ENCODE measurements around the gene SLFN14.
A peak's percentile ranks its signal among the peaks of the same experiment; 100 is the strongest.
"Not testable (repeated sequence)": the region's sequence is repeated elsewhere in the genome, so short reads cannot be mapped to it uniquely, and the experiment has no call there.

The SLFN14 gene

DNA sequence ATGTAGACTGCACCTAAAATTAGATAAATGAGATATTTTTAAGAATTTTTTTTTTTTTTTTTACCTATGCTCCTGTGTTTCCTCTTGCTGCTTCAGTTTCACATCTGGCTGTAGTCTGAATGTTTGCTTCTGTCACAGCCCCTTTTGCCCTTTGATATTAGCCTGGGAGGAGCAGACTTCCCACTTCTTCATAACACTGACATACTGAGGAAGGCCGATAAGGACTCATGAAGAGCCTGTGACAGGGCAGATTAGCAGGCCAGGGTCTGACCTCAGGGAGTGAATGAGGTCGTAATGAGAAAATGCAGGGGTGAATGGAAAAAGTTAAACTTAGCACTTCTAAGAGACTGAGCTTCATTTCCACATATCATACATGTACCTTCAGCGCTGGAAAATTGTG is at the start of gene SLFN14:
Gene SLFN14, minus strand, starts transcription at position 117 of the 400 bp plus-strand sequence. CDS start 2,757 bp downstream, outside the sequence.
- DNase-seq: no peak

- no peak for DNase-seq
These were observed 49.2 kb upstream of the SLFN14 start for GRCh38 chr17:35609831-35610230.

GRCh38 chr17:35607239-35607847 is 46.7 kb upstream of the SLFN14 start:
- no peak for DNase-seq

- no peak for DNase-seq
These were observed 45.1 kb upstream of the SLFN14 start for GRCh38 chr17:35605678-35606077.

- no peak for DNase-seq
These were observed 43.1 kb upstream of the SLFN14 start for GRCh38 chr17:35603674-35604073.

DNA sequence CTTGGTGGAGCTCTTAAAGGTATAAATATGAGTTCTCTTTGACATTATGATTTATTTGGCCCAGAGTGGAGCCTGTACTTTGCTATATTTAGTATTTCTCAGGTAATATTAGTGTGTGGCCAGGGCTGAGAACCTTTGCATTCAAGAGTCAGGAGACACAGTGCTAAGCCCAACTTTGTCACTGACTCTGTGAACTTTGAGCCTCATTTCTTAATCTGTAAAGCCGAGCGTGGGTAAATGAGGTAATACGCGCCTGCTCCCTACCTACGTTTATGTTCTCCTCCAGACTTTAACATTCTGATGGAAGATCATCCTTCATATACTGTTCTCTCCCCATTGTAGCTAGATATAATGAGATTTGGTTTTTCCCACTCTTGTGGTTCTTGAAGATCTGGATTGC is 37.0 kb upstream of the SLFN14 start:
- no peak for DNase-seq

- no peak for DNase-seq
These were observed 36.1 kb upstream of the SLFN14 start for GRCh38 chr17:35596530-35597233.

DNA sequence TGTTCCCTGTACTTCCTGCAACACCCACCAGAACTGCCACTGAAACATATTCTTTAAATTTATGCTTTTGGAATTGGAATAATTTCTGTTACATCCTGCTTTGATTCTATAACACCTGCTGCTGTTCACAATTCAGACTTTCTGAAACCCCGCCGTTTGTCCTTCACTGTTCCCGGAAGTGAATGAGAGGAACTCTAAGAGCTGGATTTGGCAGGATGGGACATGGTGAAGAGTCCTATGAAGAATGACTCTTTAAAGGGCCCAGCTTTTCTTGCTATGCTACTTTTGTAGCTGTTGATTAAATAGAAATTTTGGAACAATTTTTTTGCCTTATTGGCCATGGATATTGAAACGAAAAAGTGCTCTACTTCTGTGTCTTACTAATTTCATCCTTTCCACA is 35.5 kb upstream of the SLFN14 start:
- DNase-seq: no peak

- DNase-seq: peak; percentile 13
These were observed 27.7 kb upstream of the SLFN14 start for GRCh38 chr17:35588196-35588920.

GRCh38 chr17:35587074-35587961 is 26.7 kb upstream of the SLFN14 start, which contains the start of gene AP2B1:
Gene AP2B1, plus strand, starts transcription at chr17:35587322. Its CDS starts 6,709 bp downstream, at chr17:35594031.
- peak; percentile 94 for DNase-seq

DNA sequence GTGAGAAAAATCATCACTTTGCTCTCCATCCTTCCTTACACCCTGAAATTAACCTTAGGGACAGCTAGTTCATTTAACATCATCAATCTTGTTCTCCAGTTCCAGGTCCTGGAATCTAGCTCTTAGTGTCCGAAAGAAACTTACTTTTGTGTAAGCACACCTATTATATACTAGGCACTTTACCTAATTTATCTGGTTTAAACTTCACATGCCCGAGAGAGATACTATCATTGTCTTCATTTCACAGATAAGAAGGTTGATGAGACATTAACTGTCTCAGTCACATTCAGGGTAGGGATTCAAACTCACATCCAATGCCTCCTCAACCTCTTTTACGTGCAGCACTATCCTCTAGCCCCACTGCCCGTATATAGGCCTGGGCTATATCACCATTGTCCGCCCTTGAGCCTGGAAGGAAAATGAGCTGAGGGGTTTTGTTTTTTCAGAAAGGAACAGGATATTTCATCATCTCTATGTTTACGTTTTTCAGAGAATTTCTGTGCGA is 26.0 kb upstream of the SLFN14 start:
- DNase-seq: no peak

GRCh38 chr17:35584061-35584460 is 23.4 kb upstream of the SLFN14 start:
- DNase-seq: no peak

DNA sequence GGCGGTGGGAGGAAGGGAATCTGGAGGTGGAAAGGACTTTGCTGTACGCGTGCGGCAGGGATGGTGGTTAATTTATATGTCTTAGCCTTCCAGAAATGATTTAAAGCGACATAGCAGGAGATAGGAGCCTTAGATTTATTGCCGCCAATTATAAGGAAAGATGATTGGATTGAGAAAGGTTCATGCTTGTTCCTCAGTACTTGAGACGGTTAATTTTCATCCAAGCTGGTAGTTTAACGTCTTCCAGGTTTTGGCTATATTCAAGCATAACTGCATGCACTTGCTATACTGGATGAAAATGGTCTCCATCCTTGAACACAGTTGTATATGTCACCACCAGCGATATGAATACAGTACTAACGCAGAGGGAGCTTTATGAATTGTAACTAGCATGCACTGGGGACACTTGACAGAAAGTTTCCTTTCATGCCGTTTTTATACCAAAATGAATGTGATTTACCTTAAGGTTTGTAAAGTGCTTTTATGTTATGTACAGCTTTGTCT is 18.4 kb upstream of the SLFN14 start:
- no peak for DNase-seq

DNA sequence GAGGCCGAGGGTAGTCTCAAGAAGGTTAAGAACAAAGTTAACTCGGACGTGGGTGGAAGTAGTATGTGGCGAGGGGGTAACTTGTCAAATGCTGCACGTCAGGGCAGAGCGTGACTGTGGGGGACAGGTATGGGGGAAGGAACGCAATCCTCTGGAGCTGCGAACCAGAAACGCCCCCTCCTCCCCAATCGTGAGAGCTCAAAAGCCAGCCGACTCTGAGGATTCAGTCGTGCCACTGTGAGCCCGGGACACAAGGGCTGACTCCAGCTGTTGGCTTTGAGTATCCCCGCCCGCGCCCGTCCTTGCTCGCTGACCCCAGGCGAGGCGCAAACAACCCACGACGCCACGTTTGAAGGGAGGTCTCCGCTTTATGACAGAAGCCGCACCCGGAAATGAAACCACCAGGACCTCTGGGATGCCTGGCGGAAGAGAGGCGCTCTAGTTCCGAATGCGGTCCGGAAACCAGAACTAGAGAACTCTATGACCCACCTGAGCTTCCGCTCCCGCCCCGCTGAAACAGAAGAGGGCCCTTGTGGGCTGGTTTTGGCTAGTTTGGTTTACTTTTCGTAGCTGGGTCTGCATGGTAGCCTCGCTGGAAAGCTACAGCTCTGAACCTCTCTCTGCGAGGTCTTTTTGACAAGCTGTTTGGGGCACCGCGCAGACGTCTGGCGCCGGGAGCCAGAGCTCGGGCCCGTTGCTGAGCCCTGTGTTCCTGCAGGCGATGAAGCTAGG is 17.7 kb upstream of the SLFN14 start, which contains the start of gene PEX12:
Gene PEX12, minus strand, starts transcription at position 375 of the 732 bp plus-strand sequence. CDS start 550 bp downstream, outside the sequence.
- DNase-seq: peak; percentile 88

- peak; percentile 9 for DNase-seq
These were observed 17.2 kb upstream of the SLFN14 start for GRCh38 chr17:35577830-35578196.

DNA sequence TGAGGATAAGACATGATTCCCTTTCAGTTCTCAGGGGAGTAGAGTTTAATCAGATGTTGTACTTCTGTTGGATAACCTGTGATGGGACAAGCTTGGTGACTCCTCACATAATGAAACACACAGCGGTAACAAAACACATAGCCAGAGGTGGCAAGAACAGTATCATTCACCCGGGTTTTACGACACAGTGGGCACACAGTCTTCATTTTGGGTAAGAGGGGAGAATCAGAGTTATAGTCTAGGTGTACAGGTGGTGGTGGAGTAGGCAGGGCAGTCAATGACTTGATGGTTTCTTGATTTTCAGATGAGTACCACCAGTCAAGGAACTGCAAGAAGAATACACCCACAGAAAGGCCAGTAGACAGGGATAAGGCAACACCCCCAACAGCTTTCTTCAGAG is 15.1 kb upstream of the SLFN14 start:
- DNase-seq: no peak

DNA sequence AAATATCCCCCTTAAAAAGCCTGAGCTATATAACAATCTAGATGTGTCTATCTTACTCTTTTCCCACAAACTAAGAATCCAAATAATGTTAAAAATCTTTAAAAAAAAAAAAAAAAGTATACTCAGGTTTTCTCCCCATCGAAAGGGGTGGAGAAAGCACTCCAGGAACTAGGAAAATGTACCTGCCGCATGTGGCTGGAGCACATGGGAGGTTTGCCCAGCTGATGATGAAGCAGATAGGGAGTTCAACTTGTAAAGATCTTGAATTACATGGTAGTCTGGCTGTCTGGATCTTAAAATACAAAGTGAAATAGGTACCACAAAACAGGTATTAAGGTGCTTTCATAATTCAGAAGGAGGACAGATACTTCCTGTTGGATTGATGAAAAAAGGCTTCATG is 8.8 kb upstream of the SLFN14 start:
- no peak for DNase-seq

- peak; percentile 44 for DNase-seq
These were observed 7.9 kb upstream of the SLFN14 start for GRCh38 chr17:35568561-35568960.

DNA sequence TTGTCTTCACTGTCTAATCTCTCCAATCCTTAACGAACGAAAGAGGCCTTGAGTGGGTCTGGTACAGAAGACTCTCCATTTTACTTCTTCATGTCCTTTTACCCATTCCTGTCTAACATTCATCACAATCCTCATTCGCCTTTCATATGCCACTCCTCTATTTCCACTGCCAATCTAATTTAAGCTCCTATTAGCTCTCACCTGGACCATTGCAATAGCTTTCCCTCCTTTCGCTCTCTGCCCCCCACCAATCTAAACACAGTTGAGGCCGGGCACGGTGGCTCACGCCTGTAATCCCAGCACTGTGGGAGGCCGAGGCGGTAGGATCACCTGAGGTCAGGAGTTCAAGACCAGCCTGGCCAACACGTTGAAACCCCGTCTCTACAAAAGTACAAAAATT is 6.3 kb upstream of the SLFN14 start:
- no peak for DNase-seq

GRCh38 chr17:35563181-35563580 is 2.6 kb upstream of the SLFN14 start:
- not testable (repeated sequence) for DNase-seq

DNA sequence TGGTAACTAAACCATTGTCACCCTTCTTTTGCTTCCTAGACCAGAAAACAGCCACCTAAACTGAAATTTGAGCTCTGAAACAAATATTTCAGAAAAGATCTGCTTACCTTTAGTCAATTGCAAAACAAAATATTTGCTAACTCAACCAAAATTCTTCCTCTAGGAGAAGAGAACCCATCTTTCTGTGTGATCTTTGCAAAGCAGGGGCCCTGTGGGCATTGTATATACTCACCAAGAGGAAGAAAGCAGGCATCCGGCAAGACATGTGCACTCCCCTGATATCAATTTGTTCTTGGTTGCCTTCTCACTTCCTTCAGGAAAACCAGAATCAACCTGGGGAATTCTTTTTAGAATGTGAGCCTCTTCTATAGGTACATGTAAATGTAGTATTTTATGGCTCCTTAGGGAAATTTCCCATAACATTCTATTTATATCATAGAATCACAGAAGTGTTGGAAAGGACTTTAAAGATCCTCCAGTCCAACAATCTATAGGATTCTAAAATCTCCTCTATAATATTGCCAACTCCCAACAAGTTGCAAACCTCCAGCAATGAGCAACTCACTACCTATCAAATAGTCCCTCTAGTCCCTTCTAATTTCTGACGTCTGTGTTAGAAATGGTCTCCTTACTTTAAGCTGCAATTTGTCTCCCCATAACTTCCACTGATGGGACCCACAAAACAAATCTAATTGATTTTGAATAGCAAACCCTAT is 966 bp downstream of the SLFN14 start:
- no peak for DNase-seq

All from CD4-positive, alpha-beta T cell treated with Interleukin-17A for 4 hours (primary cell).